ENCODE data around the gene SIN3A.
"Not testable (repeated sequence)": the region's sequence is repeated elsewhere in the genome, so short reads cannot be mapped to it uniquely, and the experiment has no call there.

SIN3A gene

DNA sequence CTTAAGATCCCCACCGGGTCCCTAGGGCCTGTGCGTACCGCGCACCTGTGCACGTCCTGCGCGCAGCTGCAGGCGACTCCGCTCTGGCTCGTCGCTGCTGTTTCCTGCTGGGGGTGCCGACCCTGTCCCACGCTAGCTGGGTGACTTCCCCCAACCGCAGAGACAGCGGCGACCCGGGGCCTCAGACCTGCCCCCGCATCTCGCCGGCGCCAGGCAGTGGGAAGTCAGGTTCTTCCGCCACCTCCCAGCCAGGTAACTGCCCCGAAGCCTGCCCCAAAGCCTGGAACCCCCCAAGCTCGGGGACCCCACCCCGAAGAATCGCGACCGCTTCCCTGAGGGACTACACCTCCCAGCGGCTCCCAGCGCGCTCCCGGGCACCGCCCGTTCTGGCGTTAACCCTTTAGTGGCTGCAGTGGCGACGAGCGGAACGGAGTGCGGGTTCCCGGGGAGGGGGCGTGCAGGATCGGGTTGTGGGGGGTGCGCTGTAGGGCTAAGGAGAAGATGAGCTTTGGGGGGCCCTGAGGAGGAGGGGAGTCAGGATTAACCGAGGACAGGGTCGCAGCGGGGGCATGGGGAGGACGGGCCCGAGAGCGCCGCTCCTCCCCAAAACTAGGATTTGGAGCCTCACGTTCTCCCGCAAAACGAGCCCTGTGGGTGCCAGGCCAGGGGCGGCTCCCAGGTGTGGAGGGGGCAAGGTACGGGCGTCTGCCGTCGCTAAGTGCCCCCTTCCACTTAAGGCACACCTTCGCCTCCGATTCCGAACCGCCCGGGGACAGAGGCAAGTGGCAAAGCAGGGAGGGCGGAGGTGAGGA lies 104.1 kb downstream of the SIN3A start:
- peak overlapping the region; percentile 86 for H3K4me3 ChIP-seq (ENCODE audit: low read depth, low read length)
- H3K4me1 ChIP-seq (ENCODE audit: control insufficient read depth, insufficient read depth, low read length, unreplicated experiment) = no peaks in the 10 kb centered on the region
- H2AFZ ChIP-seq (ENCODE audit: low read length, unreplicated experiment) = peak overlapping the region; percentile 20

DNA sequence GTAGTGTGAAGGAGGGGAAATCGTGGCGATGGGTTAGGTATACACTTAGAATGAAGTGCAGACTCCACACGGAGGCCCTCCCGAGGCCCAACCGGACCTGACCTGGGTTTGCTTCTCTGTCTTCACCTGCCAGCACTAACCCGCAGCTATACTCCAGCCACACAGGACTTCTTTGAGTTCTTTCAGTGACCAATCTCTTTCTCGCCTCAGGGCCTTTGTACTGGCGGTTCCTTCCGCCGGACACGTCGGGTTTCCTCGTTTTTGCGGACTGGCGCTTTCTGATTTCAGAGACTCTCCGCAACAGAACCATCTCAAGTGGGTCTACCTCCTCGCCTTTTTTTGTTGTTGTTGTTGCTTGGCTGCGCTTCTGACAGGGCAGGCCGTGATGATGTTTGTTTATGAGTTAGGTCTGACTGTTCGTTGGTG lies 104.7 kb downstream of the SIN3A start, which contains the start of gene NEIL1:
Gene NEIL1, plus strand, starts transcription at position 244 of the 426 bp plus-strand sequence. CDS start 1,867 bp downstream, outside the sequence.
- peak within 1 kb of the TSS; percentile 86 for H3K4me3 ChIP-seq (ENCODE audit: low read depth, low read length)
- no peaks in the 10 kb centered on the region for H3K79me2 ChIP-seq (ENCODE audit: control insufficient read depth, insufficient read depth, low read length, unreplicated experiment)
- no peaks in the 10 kb centered on the region for H3K36me3 ChIP-seq (ENCODE audit: insufficient read depth, low read length)
- H2AFZ ChIP-seq (ENCODE audit: low read length, unreplicated experiment) = peak within 1 kb of the TSS; percentile 20
- H3K27me3 ChIP-seq (ENCODE audit: insufficient read depth, low read length) = no peaks in the 10 kb centered on the region
- no peaks in the 10 kb centered on the region for H3K4me1 ChIP-seq (ENCODE audit: control insufficient read depth, insufficient read depth, low read length, unreplicated experiment)
- H3K27ac ChIP-seq (ENCODE audit: low read depth, low read length) = no peak within 1 kb of the TSS

More for the DNA sequence above, 104.1 kb downstream of the SIN3A start:
- H3K27me3 ChIP-seq (ENCODE audit: insufficient read depth, low read length) = no peaks in the 10 kb centered on the region
- no peaks in the 10 kb centered on the region for H3K36me3 ChIP-seq (ENCODE audit: insufficient read depth, low read length)
- no peak overlapping the region for H3K27ac ChIP-seq (ENCODE audit: low read depth, low read length)
- no peaks in the 10 kb centered on the region for H3K79me2 ChIP-seq (ENCODE audit: control insufficient read depth, insufficient read depth, low read length, unreplicated experiment)

DNA sequence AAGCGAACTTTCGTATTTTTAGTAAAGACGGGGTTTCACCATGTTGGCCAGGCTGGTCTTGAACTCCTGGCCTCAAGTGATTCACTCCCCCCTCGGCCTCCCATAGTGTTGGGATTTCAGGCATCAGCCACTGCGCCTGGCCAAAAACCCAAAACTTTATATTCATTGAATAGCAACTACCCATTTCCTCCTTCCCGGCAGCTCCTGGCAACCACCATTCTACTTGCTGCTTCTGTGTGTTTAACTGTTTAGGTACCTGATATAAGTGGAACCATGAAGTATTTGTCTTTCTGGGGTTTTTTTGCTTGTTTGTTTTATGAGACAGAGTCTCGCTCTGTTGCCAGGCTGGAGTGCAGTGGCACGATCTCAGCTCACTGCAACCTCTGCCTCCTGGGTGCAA lies 107.5 kb downstream of the SIN3A start:
- not testable (repeated sequence) for H3K36me3 ChIP-seq (ENCODE audit: insufficient read depth, low read length); H3K27me3 ChIP-seq (ENCODE audit: insufficient read depth, low read length); H3K4me3 ChIP-seq (ENCODE audit: low read depth, low read length); H2AFZ ChIP-seq (ENCODE audit: low read length, unreplicated experiment); H3K79me2 ChIP-seq (ENCODE audit: control insufficient read depth, insufficient read depth, low read length, unreplicated experiment); H3K27ac ChIP-seq (ENCODE audit: low read depth, low read length); H3K4me1 ChIP-seq (ENCODE audit: control insufficient read depth, insufficient read depth, low read length, unreplicated experiment)

DNA sequence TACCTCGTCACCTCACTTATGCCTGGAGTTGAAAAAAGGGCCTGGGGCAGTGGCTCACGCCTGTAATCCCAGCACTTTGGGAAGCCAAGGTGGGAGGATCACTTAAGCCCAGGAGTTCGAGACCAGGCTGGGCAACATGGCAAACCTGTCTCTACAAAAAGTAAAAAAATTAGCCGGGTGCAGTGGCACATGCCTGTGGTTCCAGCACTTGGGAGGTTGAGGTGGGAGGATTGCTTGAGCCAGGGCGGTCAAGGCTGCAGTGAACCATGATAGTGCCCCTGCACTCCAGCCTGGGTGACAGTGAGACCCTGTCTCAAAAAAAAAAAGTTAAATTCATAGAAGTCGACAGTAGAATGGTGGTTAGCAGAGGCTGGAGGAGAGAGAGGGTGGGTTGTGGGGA lies 109.3 kb downstream of the SIN3A start:
- Histone ChIP-seq H3K27me3 (ENCODE audit: insufficient read depth, low read length) (no peaks in the 10 kb centered on the region), H3K36me3 (ENCODE audit: insufficient read depth, low read length) (no peaks in the 10 kb centered on the region)

DNA sequence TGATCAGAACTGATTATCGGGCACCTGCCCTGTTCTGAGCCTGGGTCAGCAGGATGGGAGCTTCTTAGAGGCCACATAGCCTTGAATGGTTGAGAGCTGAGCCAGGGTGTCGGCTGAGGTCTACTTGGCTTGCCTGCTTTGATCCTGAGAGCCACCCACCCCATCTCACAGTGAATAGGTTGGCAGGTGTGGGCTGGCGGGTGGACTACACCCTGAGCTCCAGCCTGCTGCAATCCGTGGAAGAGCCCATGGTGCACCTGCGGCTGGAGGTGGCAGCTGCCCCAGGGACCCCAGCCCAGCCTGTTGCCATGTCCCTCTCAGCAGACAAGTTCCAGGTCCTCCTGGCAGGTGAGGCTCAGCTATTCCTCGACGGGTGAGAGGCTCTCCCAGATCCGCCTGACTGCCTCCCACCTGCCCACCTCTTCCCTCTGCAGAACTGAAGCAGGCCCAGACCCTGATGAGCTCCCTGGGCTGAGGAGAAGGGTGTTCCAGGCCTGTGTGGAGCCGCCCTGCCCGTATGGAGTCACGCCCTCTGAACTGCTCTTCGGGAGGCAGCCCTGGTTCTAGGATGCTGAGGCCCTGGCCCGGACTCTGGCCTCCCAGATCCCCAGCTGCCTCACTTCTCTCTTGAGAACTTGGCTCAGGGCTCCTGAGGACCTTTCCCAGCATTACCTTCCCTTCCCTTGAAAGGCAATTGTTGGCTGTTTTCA lies 111.8 kb downstream of the SIN3A start:
- H3K27ac ChIP-seq (ENCODE audit: low read depth, low read length) = no peak overlapping the region
- no peaks in the 10 kb centered on the region for H3K27me3 ChIP-seq (ENCODE audit: insufficient read depth, low read length)
- no peak overlapping the region for H2AFZ ChIP-seq (ENCODE audit: low read length, unreplicated experiment)
- peaks cover 12% of the 10 kb centered on the region for H3K79me2 ChIP-seq (ENCODE audit: control insufficient read depth, insufficient read depth, low read length, unreplicated experiment)
- no peak overlapping the region for H3K4me3 ChIP-seq (ENCODE audit: low read depth, low read length)
- H3K4me1 ChIP-seq (ENCODE audit: control insufficient read depth, insufficient read depth, low read length, unreplicated experiment) = peaks cover 9% of the 10 kb centered on the region
- no peaks in the 10 kb centered on the region for H3K36me3 ChIP-seq (ENCODE audit: insufficient read depth, low read length)

More for the DNA sequence above, 109.3 kb downstream of the SIN3A start:
- Histone ChIP-seq H2AFZ (ENCODE audit: low read length, unreplicated experiment) (no peak overlapping the region), H3K4me1 (ENCODE audit: control insufficient read depth, insufficient read depth, low read length, unreplicated experiment) (no peaks in the 10 kb centered on the region), H3K27ac (ENCODE audit: low read depth, low read length) (no peak overlapping the region), H3K79me2 (ENCODE audit: control insufficient read depth, insufficient read depth, low read length, unreplicated experiment) (no peaks in the 10 kb centered on the region), H3K4me3 (ENCODE audit: low read depth, low read length) (no peak overlapping the region)

DNA sequence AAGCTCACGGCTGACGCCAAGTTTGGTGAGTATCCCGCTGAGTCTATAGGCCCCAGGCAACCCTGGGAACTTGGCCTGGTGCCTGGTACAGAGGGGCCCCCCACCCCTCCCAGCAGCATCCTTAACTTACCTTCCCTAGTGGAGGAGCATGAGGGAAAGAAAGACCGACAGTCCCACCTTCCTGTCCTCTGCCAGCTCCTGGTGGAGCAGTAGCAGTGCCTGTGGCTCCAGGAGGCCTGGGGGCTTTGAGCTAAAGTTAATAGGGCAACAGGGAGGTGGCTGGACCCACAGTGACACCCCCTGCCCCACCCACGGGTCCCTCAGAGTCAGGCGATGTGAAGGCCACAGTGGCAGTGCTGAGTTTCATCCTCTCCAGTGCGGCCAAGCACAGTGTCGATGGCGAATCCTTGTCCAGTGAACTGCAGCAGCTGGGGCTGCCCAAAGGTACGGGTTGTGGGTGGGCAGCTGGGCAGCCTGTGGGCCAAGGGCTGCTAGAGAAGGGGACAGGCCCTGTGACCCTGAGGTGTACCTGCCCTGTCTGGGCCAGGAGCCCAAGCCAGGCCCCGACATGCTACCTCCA lies 112.7 kb downstream of the SIN3A start:
- no peaks in the 10 kb centered on the region for H3K27me3 ChIP-seq (ENCODE audit: insufficient read depth, low read length)

DNA sequence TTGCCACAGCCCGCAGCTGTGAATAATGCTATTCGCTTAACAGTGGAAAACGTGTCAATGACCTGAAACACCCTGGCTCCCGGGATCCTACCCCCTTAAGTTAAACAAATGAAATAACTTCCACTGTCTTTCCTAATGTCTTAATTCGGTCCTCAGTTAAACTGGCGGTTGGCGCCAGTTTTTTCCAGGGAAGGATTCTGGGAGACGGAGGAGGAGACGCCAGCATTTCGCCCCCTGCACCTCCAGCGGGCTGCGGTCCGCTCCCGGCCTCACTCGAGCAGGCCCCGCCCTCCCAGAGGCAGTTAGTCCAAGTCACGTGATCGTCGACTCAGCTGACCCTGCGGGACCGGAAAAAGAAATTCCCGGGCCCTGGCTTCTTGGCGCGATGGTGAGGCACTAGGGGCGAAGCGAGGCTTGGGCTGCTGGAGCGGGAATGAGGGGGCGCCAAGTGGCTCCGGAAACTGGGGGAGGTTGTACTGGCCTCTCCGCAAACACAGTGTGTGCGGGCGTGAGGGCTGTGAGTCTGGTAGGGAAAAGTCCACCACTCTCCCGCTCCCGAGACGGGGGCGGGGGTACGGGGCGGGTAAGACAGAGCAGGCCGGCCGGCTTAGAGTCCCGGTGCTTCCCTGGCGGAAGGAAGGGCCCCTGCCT lies 115.7 kb downstream of the SIN3A start, which contains the start of gene COMMD4:
Gene COMMD4, plus strand, starts transcription at position 359 of the 651 bp plus-strand sequence. Its CDS starts 27 bp downstream, at position 386.
- H3K4me1 ChIP-seq (ENCODE audit: control insufficient read depth, insufficient read depth, low read length, unreplicated experiment) = peaks cover 9% of the 10 kb centered on the region
- no peaks in the 10 kb centered on the region for H3K27me3 ChIP-seq (ENCODE audit: insufficient read depth, low read length)
- peaks cover 12% of the 10 kb centered on the region for H3K79me2 ChIP-seq (ENCODE audit: control insufficient read depth, insufficient read depth, low read length, unreplicated experiment)
- H3K27ac ChIP-seq (ENCODE audit: low read depth, low read length) = peak within 1 kb of the TSS; percentile 48
- peak within 1 kb of the TSS; percentile 90 for H2AFZ ChIP-seq (ENCODE audit: low read length, unreplicated experiment)
- no peaks in the 10 kb centered on the region for H3K36me3 ChIP-seq (ENCODE audit: insufficient read depth, low read length)
- H3K4me3 ChIP-seq (ENCODE audit: low read depth, low read length) = peak within 1 kb of the TSS; percentile 89

More for the DNA sequence above, 112.7 kb downstream of the SIN3A start:
- Histone ChIP-seq H3K4me3 (ENCODE audit: low read depth, low read length) (no peak overlapping the region), H3K27ac (ENCODE audit: low read depth, low read length) (no peak overlapping the region), H2AFZ (ENCODE audit: low read length, unreplicated experiment) (no peak overlapping the region), H3K4me1 (ENCODE audit: control insufficient read depth, insufficient read depth, low read length, unreplicated experiment) (peaks cover 9% of the 10 kb centered on the region), H3K36me3 (ENCODE audit: insufficient read depth, low read length) (no peaks in the 10 kb centered on the region), H3K79me2 (ENCODE audit: control insufficient read depth, insufficient read depth, low read length, unreplicated experiment) (peaks cover 12% of the 10 kb centered on the region)

DNA sequence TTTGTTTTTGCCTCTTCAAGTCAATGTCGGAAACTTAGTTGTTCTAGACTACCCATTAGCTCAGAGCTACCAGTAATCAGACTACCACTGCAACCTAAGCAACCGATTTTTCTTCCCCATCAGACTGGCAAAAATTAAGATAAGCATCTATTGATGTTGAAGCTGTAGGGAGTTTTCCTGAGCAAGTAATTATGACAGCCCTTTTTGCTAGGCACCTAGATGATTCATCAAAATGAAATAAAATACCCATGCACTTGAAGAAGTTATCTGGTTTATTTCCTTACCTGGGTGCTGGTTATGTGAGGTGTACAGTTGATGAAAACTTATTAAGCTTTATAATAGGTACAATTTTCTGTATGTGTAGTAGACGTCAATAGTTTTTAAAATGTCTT lies 116.2 kb downstream of the SIN3A start:
- Histone ChIP-seq H3K27me3 (ENCODE audit: insufficient read depth, low read length) (no peaks in the 10 kb centered on the region), H3K4me1 (ENCODE audit: control insufficient read depth, insufficient read depth, low read length, unreplicated experiment) (peaks cover 9% of the 10 kb centered on the region), H2AFZ (ENCODE audit: low read length, unreplicated experiment) (peak overlapping the region; percentile 90), H3K79me2 (ENCODE audit: control insufficient read depth, insufficient read depth, low read length, unreplicated experiment) (peaks cover 12% of the 10 kb centered on the region), H3K4me3 (ENCODE audit: low read depth, low read length) (peak overlapping the region; percentile 89), H3K36me3 (ENCODE audit: insufficient read depth, low read length) (no peaks in the 10 kb centered on the region), H3K27ac (ENCODE audit: low read depth, low read length) (peak overlapping the region; percentile 34; the same call in 1 of the 2 replicates)

DNA sequence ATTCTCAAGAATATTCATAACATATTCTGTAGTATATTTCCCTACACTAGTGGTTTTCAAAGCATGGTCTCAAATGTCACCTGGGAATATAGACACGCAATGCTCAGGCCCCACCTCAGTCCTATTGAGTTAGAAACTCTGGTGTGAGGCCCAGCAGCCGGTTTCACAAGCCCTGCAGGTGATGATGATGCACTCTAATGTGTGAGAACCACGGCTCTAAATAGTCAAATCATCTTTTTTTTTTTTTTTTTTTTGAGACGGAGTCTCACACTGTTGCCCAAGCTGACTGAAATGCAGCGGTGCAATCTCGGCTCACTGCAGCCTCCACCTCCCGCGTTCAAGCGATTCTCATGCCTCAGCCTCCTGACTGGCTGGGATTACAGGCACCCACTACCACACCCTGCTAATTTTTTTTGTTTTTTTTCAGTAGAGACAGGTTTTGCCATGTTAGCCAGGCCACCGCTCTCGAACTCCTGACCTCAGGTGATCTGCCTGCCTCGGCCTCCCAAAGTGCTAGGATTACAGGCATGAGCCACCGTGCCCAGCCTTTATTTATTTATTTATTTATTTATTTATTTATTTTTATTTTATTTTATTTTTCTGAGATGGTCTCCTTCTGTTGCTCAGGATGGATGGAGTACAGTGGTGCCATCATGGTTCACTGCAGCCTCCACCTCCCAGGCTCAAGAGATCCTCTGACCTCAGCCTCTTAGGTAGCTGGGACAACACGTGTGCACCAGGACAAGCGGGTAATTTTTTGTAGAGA lies 117.7 kb downstream of the SIN3A start:
- not testable (repeated sequence) for H3K4me3 ChIP-seq (ENCODE audit: low read depth, low read length); H3K36me3 ChIP-seq (ENCODE audit: insufficient read depth, low read length); H3K4me1 ChIP-seq (ENCODE audit: control insufficient read depth, insufficient read depth, low read length, unreplicated experiment); H2AFZ ChIP-seq (ENCODE audit: low read length, unreplicated experiment); H3K27me3 ChIP-seq (ENCODE audit: insufficient read depth, low read length); H3K27ac ChIP-seq (ENCODE audit: low read depth, low read length)
- H3K79me2 ChIP-seq (ENCODE audit: control insufficient read depth, insufficient read depth, low read length, unreplicated experiment) = peaks cover 12% of the 10 kb centered on the region

DNA sequence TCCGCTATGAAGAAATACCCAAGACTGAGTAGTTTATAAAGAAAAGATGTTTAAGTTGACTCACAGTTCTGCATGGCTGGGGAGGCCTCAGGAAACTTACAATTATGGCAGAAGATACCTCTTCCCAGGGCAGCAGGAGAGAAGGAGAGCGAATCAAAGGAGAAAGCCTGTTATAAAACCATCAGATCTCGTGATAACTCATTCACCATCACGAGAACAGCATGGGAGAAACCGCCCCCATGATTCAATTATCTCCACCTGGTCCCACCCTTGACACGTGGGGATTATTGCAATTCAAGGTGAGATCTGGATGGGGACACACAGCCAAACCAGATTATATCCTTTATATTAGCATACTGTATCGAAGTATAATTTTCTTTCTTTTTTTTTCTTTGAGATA lies 119.4 kb downstream of the SIN3A start:
- not testable (repeated sequence) for H3K27me3 ChIP-seq (ENCODE audit: insufficient read depth, low read length); H3K4me3 ChIP-seq (ENCODE audit: low read depth, low read length); H2AFZ ChIP-seq (ENCODE audit: low read length, unreplicated experiment); H3K4me1 ChIP-seq (ENCODE audit: control insufficient read depth, insufficient read depth, low read length, unreplicated experiment); H3K27ac ChIP-seq (ENCODE audit: low read depth, low read length); H3K36me3 ChIP-seq (ENCODE audit: insufficient read depth, low read length)
- peaks cover 11% of the 10 kb centered on the region for H3K79me2 ChIP-seq (ENCODE audit: control insufficient read depth, insufficient read depth, low read length, unreplicated experiment)

Data from ACC112 (cell line).